ENCODE results near the gene LMBRD1. TPM values are rescaled to one million over a fixed set of nuclear protein-coding genes. Genes with fewer than 3 reads are reported as not detected.
"Not testable (repeated sequence)": the region's sequence is repeated elsewhere in the genome, so short reads cannot be mapped to it uniquely, and the experiment has no call there.

Gene LMBRD1
- 68.8 TPM for total RNA-seq

GRCh38 chr6:69796642-69797390 is at the start of gene LMBRD1:
Gene LMBRD1, minus strand, starts transcription at chr6:69797010. Its CDS starts 129 bp downstream, at chr6:69796881.
- peak; percentile 98 for DNase-seq

- DNase-seq: no peak
Observed at GRCh38 chr6:69846312-69846711, 49.5 kb upstream of the LMBRD1 start.

GRCh38 chr6:69843189-69843588 is 46.4 kb upstream of the LMBRD1 start:
- DNase-seq: no peak

- no peak for DNase-seq
Observed at GRCh38 chr6:69841862-69842261, 45.1 kb upstream of the LMBRD1 start.

GRCh38 chr6:69835414-69836179 is 38.8 kb upstream of the LMBRD1 start:
- DNase-seq: peak; percentile 84

GRCh38 chr6:69832558-69832957 is 35.7 kb upstream of the LMBRD1 start:
- no peak for DNase-seq

GRCh38 chr6:69827276-69827893 is 30.6 kb upstream of the LMBRD1 start:
- peak; percentile 18 for DNase-seq

GRCh38 chr6:69825904-69826303 is 29.1 kb upstream of the LMBRD1 start:
- no peak for DNase-seq

- not testable (repeated sequence) for DNase-seq
Observed at GRCh38 chr6:69824355-69824754, 27.5 kb upstream of the LMBRD1 start.

GRCh38 chr6:69820438-69820837 is 23.6 kb upstream of the LMBRD1 start:
- no peak for DNase-seq

- DNase-seq: no peak
Observed at GRCh38 chr6:69820018-69820417, 23.2 kb upstream of the LMBRD1 start.

- DNase-seq: no peak
Observed at GRCh38 chr6:69819138-69819537, 22.3 kb upstream of the LMBRD1 start.

- no peak for DNase-seq
Observed at GRCh38 chr6:69818223-69818930, 21.6 kb upstream of the LMBRD1 start.

- DNase-seq: no peak
Observed at GRCh38 chr6:69817358-69817757, 20.5 kb upstream of the LMBRD1 start.

GRCh38 chr6:69816569-69816968 is 19.8 kb upstream of the LMBRD1 start:
- no peak for DNase-seq

GRCh38 chr6:69816026-69816425 is 19.2 kb upstream of the LMBRD1 start:
- no peak for DNase-seq

GRCh38 chr6:69813508-69813907 is 16.7 kb upstream of the LMBRD1 start:
- DNase-seq: no peak

- DNase-seq: no peak
Observed at GRCh38 chr6:69812746-69813427, 16.1 kb upstream of the LMBRD1 start.

GRCh38 chr6:69802995-69803394 is 6.2 kb upstream of the LMBRD1 start:
- DNase-seq: no peak

- DNase-seq: no peak
Observed at GRCh38 chr6:69801711-69802110, 4.9 kb upstream of the LMBRD1 start.

- DNase-seq: no peak
Observed at GRCh38 chr6:69801225-69801624, 4.4 kb upstream of the LMBRD1 start.

GRCh38 chr6:69798796-69799195 is 2.0 kb upstream of the LMBRD1 start:
- not testable (repeated sequence) for DNase-seq

All from tongue (tissue), 2 donors.